Activated gamma-delta T cell treated with Interleukin-2 at 50 U/mL for 16 hours (primary cell): ENCODE results near the gene ANKRD6.
"Not testable (repeated sequence)": the region's sequence is repeated elsewhere in the genome, so short reads cannot be mapped to it uniquely, and the experiment has no call there.

Experiments
- DNase-seq: peaks from one replicate; pipeline ENCODE4 v3.0.0-alpha.2; 2020

ANKRD6 gene

DNA sequence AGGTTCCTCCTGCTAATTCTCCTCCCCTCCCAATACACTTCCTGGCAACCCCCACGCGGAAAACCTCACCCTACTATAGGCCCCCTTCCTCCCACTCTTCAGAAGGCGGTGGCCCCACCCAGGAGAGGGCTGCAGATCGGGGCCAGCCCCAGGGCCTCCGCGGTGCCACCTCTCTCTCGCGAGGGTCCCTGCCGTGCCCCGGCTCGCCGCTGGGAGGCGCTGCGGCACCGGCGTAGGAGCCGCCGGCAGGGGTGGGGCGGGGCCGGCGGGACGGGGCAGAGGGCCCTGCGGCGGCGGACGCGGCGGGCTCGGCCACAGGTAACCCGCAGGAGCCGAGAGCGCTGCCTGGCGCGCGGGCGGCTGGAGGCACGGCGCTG is at the start of gene ANKRD6:
Gene ANKRD6, plus strand, starts transcription at position 278 of the 377 bp plus-strand sequence. CDS start 133,825 bp downstream, outside the sequence.
- peak; percentile 83 for DNase-seq

DNA sequence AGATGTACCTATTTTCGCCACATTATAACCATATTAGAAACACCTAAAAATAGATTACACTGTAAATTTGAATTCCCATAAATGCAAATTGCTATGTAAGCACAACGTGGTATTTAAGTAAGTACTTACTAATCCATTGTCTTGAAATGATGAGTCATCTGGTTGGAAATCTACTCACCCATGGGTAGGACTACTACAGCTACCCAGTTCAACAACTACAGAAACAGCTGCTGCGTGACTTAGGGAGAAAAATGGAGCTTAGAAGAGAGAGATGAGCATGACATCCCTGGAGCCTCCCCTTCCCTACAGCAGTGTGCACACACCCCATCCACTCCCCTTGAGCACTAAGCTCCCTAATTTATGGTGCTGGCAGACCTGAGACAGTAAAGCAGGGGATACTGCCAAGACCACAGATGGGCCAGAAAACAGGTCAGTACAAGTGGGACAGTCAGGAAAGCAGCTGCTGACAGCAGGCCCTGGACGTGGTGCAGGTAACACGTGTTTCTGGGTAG is 47.7 kb upstream of the ANKRD6 start:
- DNase-seq = no peak

DNA sequence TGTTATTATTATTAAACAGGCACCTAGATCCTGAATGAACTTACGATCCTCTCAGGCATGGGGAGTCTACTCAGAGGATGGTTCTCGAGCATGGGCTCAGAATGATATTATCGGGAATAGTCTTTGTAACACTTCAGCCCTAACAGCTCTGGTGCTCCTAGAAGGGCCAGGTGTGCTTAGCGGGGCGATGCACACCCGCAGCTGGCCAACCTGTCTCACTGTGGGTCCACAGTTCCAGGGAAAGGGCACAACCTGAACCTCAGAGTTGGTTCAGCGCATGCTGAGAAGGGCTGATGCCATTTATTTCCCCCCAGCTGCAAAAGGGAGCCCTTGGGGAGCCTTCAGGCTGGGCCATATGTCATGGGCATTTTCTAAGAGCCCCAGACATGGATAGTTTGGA is 47.1 kb upstream of the ANKRD6 start:
- DNase-seq = no peak

DNA sequence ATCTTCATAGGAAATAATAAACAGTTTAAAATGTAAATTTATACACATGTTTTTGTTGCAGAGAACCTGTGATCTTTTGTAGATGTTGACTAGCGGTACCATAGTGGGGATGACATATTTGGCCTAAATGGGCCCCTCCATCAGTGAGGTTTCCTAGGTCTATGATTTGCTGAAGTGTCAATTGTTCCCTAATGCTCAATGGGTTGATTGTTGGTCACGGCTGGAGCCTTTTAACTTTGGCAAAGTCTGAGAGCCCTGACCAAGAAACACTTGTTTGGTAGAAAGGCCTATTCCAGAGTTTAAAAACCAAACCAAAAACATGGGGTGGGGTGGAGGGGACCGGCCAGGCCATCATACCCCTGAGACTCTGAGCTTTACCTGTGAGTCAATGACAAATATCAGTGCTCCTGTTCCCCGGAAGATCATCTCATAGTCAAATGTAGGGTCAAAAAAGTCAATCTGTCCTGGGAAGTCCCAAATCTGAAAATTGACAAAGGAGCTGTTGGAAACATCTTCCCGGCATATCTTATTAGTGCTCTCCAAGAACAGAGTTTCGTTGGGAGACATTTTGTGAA is 45.9 kb upstream of the ANKRD6 start:
- DNase-seq = no peak

DNA sequence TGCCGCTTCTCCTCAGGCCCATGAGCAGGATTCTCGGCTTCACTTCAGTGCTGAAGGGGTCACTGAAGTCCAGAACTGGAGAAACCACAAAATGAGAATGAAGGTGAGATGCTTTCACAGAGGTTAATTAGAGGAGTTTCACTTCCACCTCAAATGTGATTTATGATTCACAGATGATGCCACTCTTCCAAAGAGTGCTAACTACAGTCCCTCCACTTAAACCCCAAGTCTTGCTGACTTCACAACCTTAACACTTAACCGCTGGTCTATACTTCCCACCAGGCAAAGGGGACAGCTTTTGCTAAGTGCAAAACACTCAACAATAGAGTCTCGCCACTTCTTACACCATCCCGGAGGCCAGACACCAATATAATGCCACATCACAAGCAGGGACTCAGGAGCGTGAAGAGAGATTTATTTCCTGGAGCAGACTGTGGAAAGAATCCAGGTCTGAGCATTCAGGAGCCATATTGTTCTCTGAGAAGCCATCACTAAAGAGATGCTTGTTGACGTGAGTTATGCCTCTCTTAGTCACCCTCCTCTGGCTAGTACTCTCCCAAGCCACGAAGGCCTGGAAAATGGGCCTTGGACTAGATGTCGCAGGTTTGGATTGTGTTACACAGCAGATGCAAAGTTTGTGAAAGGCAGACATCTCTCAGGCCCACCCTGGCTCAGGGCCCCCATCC is 45.3 kb upstream of the ANKRD6 start:
- no peak for DNase-seq

DNA sequence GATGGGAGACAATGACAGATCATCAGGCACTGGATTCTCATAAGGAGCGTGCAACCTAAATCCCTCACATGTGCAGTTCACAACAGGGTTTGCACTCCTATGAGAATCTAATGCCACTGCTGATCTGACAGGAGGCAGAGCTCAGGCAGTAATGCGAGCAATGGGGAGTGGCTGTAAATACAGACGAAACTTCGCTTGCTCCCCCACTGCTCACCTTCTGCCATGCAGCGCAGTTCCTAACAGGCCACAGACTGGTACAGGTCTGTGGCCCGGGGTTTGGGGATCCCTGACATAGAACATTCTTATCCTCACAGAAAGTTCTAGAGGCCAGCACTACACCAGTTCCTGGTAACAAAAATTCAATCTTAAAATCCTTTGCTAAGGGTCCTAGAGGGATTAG is 44.1 kb upstream of the ANKRD6 start:
- DNase-seq = no peak

DNA sequence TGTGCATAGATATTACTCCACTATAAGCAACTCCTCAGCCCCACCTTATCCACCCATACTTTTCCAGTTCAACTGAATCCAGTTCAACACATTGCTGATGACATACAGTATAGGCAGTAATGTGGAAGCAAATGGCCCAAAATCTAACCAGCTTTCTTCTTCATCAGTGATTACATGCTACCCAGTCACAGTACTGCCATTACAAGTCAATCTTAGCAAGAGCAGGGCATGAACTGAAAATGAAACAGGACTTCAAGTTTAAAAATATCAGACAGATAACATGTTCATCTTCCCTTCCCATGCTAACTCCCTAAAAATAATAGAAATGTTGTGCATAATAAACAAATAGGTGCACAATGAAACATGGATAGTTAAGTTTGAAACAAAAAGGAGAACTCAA is 40.1 kb upstream of the ANKRD6 start:
- no peak for DNase-seq

DNA sequence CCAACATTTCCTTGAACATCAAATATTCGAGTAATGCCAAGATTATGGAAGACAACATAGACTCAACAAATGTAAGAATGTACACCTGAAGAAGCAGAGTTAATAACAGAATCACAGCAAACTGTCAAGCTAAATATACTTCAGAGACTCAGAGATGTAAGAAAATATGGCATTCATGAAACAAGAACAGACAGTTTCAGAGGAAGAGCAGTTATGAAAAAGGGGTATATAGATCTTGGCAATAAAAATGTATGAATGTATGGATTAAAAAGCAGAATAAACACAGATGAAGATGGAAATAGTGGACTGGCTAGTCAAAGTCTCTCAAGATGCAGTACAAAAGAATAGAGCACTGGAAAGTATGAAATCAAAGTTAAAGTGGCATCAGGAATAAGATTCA is 39.3 kb upstream of the ANKRD6 start:
- no peak for DNase-seq

DNA sequence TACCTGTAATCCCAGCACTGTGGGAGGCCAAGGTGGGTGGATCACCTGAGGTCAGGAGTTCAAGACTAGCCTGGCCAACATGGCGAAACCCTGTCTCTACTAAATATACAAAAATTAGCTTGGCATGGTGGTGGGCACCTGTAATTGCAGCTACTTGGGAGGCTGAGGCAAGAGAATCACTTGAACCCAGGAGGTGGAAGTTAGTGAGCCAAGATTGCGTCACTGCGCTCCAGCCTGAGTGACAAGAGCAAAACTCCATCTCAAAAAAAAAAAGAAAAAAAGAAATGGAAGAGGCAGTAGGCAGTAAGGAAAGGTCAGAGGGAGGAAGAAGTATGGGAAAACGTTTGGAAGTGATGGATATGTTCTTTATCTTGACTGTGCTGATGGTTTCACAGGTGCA is 35.1 kb upstream of the ANKRD6 start:
- not testable (repeated sequence) for DNase-seq

DNA sequence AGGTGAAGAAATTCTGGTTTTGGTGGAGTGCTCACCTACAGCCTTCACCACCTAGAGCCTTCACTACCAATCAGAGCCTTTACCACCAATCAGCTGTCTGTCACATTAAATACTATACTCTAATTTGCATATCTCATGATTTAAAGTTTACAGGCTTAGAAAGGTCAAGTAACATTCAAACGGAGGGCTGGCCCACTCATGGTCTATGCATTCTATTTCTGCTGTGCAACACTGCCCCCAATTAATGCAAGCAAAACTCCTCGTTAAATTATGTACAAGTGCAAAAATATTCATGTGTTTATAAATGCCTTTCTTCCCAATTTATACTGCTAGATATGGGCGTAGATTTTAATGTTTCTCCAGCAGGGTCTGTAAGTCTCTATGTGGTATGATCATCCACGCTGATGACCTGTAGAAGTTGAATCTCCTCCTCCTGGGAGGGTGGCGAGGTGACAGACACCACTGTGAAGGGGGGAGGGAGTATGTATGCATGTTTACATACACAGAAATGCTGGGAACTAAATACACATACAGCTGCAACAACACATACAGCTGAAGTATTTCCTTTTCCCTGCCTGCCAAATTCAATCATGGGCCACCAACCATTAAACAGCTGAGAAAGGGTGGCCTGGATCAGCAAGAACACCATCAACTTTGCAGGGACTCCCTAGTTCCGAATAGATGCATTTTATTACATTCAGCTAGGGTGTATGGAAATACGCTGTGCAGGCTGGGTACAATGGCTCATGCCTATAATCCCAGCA is 34.0 kb upstream of the ANKRD6 start:
- no peak for DNase-seq

DNA sequence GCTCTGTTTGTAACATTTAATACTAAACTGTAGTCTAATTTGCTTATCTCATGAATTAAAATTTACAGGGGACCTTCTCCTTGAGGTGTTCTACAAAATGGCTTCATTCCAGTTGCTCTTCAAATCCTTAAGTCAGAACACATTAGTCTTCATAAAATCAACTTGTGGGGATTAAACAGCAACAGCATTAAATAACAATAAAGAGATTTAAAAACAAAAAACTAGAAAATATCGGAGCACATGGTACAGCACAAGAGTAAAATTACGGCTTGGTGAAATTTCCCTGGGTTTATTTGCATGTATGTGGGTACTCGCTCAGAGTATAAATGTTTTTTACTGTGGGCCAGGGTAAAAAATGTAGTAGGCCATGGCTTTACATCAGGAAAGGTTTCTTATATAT is 32.9 kb upstream of the ANKRD6 start:
- DNase-seq = no peak

DNA sequence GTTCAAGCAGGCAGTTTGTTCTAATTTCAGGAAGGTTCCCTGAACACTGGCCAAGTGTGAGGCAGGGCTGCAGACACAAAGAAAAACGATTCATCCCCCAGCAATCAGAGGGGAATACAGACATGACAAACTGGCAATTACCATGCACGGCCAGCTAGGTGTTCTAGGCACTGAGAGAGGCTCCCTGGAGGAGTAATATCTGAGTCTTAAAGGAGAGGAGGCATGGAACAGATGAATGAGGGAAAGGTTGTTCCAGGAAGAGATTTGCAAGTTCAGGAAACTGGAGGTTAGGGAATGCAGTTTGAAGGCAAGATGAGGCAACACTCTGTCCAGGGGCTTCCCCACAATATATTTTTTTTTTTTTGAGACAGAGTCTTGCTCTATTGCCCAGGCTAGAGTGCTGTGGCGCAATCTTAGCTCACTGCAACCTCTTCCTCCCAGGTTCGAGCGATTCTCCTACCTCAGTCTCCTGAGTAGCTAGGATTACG is 32.0 kb upstream of the ANKRD6 start:
- DNase-seq = no peak

DNA sequence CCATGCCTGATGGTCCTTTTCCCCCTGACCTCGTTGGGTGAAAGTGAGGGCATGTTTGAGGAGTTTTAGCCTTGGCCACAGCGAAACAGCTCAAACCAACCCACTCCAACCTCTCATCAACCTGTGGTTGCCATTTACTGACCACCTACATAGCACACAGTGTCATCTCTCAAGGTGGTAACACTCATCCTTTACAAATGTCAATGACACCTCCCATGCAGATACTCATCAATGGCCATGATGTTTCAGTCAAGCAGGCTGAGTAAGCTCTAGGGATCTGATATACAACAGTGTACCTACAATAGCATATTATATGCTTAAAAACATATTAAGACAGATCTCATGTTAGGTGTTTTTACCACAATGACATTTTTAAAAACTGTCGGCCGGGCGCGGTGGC is 30.2 kb upstream of the ANKRD6 start:
- DNase-seq = no peak

DNA sequence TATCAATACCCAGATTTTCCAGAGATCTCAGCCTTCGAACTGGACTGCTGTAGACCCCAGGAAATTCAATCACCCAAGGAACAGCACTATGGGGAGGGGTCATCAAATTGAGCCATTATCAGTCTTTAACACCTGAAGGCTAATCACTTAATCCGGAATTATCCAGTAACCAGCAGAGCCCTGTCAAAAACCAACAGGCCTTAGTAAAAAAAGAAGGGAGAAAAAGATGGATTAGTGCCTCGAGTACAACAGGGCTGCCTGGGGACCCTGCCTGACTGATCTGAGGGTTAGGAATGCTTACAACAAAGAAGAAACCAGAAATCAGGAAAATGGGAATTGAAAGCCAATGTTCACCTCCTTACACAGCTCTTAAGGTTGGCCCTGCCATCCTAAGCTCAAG is 28.4 kb upstream of the ANKRD6 start:
- no peak for DNase-seq

DNA sequence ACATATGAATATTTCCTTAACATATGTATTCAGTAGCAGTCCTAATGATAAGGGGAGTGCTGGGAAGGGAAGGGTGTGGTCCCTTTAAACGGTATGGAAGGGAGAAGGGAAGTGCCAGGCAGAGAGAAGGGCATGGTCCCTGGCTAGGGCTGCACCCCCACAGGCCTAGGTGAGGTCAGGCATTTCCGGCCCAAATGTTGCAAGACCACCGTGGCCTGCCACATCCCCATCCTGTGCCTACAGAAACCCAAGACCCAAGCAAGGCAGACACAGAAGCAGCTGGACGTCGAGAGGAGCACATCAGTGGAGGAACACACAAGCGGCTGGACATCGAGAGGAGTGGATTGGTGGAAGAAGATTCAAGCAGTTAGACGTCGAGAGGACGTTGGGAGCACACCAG is 26.8 kb upstream of the ANKRD6 start:
- DNase-seq = no peak

DNA sequence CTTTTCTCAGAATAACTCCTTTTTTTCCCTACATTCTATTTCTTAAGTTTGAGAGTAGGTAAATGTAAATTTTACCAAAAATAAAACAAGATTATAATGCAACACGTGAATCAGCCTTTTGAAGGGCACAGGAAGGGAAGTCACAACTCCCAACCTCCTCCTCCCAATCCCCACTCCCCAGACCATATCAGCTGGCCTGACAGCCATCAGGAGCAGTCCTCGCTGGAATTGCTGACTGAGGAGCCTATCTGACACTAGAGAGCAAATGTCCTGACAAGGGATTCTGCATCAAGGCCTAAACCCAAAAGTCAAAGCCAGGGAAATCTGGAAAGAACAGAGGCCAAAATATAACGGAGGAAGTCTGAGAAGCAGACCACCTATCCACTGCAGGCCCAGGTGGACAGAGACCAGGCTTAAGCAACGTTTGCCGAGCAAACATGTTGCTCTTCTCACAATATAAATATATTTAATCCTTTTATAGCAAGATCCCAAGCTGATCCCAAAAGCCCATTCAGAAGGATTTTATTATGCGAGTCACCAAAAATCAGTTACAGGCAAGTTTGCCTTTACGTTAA is 23.4 kb upstream of the ANKRD6 start:
- DNase-seq = no peak

DNA sequence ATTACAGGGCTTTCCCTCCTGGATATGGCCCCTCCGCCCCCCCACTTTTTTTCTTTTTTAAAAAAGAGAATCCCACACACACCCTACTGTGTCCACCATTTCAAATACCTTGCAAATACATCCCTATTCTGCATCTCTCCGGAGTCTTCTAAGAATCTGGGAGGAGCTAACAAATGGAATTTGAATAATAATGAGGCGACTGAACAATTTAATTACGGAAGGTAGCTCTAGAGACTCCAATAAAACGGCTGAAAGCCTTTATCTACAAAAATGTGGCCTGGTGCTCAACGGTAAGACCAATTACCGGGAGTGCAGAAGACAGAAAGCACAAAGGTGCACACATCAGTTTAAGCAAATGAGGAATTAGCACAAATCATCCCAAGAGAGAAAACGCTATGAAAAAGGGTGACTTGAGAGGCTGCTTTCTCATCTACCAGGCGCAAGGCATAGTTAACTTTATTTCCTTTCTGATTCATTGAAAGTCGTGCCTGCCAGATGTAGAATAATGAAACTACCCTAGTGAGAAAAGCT is 22.7 kb upstream of the ANKRD6 start:
- no peak for DNase-seq

DNA sequence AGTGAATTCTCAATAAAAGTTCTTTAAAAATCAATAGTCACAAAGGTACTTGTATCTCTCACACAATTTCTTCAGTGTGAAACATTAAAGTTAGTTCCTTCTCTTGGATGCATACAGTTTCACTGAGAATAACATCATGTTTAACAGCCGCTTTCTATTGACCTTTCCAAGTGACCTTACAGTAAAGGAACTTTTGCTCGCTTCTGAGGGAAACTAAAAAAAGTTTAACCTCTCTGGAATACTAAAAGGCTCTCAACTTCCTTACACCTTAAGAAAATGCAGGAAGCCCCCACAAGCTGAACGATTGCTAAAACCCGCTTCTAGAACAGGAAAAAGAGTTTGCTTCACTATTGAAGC is 22.2 kb upstream of the ANKRD6 start:
- DNase-seq = no peak

DNA sequence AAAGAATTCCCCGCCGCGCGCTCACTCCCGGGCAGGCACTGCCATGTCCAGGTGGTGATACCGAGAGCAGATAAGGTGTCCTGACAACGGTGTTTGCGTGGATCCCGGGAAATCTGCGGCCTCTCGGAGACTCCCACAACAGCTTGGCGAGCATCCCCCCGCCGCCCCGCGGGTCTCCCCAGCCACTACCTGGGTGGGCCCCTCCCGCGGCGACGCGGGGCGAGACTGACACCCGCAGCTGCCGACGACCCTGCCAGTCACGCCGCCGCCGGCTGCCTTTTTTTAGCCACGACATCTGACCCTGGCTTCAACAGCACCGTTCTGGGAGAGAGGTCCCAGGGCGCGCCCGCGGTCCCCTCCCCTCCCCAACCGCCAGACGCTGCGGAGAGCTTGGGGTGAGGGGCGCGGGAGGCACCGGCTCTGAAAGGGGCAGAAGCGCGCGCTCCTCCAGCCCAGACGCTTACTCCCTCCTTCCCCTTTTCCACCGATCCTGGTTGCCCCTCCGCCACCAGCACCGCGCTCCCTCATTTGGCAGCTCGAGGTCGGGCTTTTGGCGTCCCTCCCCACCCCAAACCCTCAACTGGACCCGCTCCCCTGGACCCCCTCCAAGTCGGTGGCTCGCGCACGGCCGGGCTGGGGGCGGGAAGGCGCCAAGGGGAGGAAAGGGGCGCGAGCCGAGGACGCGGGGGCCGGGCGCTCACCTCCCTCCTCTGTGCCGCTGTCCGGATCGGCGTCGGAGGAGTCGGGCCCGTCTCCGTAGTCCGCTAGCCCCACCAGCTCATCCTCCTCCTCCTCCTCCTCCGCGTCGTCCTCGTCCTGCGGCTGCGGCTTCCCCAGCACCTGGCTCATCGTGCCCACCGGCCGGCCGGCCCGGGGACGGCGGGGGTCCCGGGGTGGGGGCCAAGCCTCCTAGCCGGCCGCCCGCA is 21.5 kb upstream of the ANKRD6 start:
- no peak for DNase-seq

DNA sequence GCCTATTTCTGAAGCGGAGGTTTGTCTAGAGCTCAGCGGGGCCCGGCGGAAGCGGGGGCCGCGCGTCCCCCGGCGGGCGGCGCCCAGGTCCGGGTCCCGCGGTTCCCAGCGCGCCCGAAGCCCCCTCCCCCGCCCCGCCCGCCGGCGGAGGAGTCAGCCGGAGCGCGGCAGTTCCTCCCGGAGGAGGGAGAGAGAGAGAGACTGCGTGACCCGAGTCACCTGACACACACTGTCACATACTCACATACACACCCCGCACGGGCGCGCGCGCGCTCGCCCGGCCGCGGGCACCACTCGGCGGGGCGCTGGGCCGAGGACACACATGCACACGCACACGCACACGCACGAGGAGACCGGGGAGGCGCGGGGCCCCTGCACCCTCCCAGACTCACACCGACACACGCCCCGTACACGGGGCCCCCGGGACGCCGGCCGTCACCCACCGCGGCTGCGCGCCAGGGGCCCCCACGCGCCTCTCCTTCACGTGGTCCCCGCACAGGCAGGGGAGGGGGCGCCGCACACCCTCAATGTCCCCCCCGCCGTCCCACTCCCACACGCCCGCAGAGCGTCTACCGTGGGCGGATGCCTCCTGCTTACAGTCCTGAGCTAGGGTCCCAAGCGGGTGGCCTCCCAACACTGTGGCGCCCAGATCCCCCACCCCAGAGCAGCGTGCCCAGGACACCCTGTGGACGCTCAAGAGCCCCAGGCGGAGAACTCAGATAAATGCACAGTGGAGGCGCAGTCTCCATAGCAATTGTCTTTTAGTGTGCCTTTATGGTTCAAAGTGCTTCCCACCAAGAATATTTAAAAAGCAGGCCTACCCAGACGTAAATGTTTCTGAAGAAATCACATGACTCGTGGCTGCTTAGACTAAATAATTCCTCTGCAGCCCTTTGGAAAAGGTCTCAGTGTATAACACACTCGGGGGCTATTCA is 20.6 kb upstream of the ANKRD6 start, which contains the start of gene RRAGD:
Gene RRAGD, minus strand, starts transcription at position 203 of the 935 bp plus-strand sequence. CDS start 280 bp downstream, outside the sequence.
- peak; percentile 16 for DNase-seq

DNA sequence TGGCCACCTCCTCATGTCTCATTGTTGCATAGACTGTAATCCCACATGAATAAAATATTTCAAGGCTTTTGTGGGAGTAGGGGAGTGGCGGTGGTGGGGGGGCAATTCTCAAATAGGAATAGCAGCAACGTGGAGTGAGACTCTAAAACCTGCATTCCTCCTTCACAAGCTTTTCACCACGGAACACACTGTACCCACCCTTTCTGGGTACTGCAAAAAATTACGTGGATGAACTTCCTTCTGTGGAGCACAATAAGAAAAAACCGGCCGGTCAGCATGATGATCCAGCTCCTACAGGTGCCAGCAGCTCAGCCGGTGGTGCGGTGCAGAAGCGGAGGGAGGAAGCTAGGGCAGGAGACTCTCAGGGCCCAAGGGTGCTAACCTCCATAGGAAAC is 19.9 kb upstream of the ANKRD6 start:
- DNase-seq = no peak
